HG03354 (cell line): ENCODE measurements around the gene TRAF3IP1.
"Not testable (repeated sequence)": the region's sequence is repeated elsewhere in the genome, so short reads cannot be mapped to it uniquely, and the experiment has no call there.

Source experiments
- ATAC-seq: cut with Tn5 transposase; IDR thresholded peaks from one replicate; pipeline ENCODE4 v1.9.1; 2021; ENCODE audit warnings: mild to moderate bottlenecking; ENCODE audit not compliant: unreplicated experiment, poor library complexity, severe bottlenecking

The TRAF3IP1 gene

DNA sequence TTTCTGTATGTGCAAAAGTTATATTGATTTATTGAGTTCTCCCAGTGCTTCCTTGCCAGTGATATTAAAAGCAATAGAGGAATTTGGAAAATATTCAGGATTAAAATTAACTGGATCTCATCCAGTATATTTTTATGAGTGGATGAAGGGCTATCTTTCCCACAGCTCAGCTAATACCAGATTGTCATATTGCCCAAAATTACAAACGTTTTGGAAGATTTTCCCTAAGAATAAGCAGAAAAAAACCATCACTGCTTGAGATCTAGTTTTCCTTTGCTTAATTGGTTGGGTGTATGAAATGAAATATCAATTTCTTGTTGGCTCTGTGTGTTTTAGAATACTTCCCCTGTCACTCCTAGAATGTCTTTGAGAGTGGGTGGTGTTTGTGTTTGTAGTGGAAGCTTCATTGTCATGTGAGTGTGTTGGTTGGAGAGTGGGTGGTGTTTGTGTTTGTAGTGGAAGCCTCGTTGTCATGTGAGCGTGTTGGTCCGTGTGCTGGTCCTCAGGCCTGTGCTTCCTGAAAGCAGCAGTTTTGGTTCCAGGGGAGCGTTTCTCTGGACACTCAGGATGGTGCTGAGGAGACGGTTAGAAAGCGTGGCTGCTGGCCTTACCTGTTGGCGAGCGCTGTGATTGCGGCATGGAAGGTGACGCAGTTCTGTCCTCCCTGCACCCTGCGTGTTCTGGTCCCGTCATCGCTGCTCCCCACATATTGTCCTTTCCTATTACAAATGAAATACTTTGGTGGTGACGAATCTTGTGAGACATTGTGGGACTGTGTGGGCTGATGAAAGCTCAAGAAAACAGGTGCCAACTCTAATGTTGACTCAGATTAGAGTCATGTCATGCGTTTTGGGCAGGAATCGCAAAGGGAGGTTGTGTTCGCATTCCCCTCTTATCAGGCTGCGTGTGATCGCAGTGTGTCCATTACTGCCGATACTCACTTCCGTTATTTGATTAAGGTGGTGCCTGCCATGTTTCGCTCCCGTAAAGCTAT is 118.8 kb downstream of the TRAF3IP1 start:
- ATAC-seq = no peak

DNA sequence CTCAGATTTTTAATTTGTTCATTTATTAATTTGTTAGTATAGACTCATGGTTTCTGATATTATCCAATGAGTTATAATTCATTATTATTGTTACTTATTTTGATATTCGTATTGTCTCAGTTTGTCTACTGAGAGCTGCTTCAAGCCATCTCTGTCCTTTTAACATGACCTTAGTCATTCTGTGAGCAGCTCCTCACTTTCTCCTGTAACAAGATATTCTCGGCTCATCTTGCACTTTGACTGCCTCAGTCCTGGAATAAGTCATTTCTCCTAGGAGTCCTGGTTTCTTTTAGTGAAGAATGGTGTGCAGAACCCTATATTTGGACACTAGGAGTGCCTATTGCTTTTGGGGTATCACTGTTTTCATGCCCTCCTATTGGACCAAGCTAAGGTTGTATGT is 119.6 kb downstream of the TRAF3IP1 start:
- no peak for ATAC-seq

DNA sequence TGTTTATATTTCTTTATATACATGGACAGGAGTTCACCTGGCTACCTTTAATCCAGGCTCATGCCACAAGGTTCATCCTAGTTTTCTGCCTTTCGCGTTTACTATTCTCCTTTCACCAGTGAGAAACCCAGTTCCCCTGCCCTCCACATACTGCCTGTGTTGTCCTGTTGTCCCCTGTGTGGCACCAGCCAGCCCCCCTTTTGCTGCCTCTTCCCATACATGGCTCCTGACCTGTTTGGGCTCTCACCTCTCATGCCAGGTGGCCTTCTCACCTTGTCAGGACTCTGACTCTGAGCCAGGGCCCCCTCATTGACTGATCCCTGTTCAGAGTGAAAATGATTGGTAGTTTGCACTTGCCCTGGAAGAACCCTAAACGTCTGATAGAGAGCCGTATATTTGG is 120.0 kb downstream of the TRAF3IP1 start:
- no peak for ATAC-seq

DNA sequence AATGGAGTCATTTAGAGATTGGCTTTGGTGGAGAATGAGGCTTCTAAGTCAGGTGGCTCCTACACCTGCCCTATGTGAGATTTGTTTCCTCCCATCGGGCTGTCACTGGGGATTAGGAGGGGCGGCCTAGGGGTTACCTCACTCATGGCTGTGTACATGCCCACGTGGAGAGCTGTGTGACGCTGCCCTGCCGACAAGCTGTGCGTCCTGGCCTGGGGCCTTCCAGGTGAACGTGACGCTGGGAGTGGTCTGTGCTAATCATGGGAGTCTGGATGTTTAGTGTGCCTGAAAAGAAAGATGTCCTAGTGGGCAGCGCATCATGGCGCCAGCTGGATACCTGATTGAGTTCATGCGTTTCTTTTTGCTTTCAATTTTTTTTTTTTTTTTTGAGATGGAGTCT is 120.4 kb downstream of the TRAF3IP1 start:
- no peak for ATAC-seq

DNA sequence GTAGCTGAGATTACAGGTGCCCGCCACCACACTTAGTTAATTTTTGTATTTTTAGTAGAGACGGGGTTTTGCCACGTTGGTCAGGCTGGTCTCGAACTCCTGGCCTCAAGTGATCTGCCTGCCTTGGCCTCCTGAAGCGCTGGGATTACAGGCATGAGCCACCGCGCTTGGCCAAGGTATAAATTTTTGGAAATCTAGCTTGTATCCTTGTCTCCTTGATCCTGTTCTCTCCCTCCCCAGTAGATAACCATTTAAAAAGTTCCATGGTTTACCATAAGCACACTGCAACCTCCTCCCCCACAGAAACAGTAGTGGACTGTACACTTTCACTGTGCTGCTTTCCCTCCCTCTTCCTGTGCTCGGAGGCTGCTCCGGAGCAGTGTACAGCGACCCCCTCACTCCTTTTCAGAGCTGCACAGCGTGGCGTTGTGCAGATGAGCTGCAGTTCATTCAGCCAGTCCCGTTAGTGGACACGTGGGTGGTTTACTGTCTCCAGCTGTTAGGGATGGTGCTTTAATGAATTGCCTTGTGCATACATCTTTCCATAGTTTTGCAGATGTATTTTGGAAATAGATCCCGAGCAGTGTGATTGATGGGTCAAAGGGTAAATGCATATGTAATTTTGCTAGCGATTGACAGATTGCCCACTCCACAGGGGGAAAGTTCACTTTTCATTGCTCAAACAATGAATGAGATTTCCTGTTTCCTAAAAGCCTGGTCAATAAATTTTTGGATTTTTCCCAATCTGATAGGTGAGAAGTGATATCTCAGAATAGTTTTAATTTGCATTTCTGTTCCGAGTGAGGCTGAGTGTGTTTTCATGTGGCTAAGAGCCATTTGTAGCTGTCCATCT is 121.2 kb downstream of the TRAF3IP1 start:
- no peak for ATAC-seq

DNA sequence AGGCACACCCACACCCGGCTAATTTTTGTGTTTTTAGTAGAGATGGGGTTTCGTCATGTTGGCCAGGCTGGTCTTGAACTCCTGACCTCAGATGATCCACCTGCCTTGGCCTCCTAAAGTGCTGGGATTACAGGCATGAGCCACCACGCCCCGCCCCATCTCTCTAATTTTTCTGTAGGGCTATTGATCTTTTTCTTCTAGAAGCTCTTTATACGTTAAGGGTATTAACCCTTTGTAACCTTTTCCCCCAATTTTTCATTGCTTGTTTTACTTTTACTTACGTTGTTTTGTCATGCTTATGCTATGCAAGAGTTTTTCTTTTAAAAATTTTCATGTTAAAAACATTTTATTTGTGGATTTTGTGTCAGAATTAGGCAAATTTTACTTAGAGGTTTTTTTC is 121.9 kb downstream of the TRAF3IP1 start:
- ATAC-seq = not testable (repeated sequence)

DNA sequence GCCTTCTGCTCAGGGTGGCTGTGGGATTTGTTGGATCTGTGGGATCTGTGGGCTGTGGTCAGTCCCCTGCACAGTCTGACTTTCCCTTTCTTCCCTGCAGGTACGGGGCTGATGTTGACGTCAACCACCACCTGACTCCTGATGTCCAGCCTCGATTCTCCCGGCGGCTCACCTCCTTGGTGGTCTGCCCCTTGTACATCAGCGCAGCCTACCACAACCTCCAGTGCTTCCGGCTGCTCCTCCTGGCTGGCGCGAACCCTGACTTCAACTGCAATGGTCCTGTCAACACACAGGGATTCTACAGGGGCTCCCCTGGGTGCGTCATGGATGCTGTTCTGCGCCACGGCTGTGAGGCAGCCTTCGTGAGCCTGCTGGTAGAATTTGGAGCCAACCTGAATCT is 123.9 kb downstream of the TRAF3IP1 start:
- no peak for ATAC-seq

DNA sequence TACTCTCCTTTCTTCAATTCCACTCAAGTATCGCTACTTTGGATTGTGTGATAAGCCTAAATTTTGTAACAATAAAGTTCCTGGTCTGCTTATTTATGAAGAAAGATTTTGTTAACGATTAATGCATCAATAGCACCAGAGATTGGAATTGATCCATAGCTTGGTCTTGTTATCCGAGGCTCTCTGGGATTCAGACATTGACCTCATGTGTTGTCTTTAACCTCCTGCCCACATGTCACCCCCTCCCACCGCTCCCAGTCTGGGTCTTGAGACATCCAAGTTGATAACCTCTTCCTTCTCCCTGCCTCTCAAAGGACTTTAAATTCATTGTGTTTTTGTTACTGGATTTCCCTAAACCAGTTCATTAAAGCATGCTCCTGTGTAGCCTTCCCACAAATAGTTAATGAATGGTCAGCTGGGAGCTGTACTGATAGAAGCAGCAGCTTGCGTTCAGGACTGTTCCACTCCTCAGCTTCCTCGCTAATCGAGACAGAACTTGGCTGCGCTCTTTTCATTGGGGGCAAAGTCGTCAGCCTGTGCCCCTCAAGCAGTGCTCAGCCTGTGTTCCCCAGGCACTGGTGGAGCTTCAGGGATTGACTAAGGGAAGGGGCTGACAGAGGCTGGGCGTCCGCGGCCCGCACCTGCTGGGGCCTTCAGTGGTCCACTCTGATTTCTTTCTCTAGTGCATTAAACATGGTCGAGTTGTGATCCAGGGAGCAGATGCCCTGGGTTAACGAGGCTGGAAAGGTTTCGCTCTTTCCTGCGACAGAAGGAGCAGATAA is 125.3 kb downstream of the TRAF3IP1 start:
- no peak for ATAC-seq

DNA sequence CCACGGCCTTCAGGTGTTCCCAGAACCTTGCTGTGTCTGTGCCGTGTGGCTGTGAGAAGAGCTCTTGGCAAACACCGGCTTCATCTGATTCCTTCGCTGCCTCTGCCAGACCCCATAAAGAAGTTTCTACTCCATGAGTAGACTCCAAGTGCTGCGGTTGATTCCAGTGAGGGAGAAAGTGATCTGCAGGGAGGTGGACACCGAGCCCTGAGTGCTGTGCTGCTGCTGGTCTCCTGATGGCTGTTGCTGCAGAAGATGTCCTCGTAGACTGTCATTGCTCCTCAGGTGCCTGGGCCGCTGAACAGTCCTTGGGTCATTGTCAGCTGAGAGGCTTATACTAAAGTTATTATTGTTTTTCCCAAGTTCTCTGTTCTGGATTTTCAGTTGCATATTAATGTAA is 126.1 kb downstream of the TRAF3IP1 start:
- no peak for ATAC-seq

DNA sequence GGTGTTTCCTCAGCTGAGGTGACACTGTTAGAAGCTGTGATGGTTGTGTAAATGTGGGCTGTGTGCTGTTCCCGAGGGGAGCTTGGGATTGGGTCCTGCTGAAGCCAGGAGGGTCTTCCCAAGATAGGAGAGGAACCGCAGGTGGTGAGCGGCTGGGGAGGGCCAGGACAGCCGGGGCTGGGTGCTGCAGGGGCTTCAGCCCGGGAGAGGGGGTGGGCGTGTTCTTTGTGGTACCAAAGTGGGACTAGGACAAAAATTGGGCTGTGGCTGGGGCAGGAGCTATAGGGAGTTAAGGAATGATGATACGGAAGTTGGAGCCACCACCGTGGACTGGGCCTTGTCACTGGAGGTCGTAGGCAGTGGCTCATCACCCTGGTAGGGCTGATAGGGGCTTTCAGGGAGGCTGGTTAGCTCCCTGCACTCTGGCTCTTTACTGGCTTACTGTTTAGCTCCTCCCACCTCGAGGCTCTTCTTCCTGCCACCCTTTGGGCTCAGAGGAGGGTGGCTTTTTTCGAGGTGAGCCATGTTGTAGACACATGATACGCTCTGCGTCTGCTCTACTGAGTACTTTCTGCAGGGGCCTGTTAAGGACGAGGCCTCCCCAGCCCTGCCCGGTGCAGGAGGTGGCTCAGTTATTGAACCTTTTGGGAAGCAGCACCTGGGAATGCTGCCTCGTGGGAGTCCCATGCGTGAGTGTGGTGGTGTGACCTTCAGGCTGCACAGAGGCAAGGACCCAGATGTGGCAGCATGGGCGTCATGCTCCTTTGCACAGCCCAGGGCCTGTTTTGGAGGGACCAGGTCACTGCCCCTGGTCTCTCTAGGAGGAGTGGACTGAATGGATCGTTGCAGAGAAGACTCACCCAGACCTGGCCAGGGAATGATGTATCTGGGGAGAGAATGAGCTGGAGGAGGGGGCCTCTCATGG is 128.0 kb downstream of the TRAF3IP1 start:
- ATAC-seq = no peak

DNA sequence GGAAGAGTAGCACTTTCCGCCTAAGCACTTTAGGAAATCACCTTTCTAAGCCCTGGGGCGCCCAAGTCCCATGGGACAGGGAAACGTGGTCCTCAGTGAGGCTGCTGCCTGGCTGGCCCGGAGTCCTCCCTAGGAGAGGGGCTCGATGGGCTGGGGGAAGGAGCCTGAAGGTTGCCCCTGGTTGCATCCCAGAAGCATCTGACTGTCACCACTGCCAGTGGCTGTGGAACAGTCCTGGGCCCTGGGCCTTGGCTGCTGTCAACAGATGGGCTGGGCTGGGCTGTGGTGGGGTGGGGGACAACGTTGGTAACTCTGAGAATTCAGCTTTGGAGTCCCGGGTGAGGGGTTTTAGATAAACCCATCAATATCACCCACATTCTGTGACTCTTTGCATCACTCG is 128.9 kb downstream of the TRAF3IP1 start:
- no peak for ATAC-seq

DNA sequence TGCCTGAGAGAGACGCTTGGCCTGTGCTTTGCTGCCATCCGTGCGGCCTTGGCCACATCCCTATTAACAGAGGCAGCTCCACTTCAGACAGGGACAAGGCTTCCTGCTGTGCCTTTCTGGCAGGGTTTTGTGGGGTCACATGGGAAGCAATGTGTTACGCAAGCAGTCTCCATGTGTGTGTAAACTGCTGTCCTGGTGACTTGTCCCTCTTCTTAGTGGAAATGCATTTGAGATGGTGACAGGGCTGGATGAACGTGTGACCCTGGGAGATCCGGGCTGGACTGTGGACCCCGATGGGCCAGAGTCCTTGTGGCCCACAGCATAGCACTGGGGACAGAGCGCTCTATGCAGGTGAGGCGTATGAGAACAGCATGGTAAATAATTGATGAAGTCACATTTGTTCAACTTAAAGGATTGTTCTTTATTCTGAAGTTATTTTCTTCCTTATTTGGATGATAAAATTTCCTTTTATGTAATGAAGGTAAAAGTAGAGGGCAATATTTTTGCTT is 129.6 kb downstream of the TRAF3IP1 start:
- ATAC-seq = no peak

DNA sequence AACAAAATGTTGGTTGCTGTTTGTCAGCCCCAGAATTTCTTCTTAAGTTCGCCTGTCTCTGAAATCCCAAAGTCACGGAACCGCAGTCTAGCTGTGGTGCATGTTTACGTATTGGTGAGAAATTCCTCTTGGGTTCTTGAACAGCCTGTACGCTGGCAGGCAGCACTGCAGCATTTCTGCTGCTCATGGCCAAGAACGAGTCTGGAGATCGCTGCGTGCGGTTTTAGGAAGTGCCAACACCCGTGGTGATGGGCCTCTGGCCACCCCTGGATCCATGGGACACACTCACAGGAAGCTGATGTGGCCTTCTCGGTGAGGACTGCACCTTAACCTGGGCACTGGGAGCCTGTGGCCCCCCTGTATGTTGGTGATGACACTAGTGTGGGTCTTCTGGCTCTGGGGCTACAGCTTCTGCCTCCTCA is 130.1 kb downstream of the TRAF3IP1 start:
- ATAC-seq = no peak
